H1 (cell line): ENCODE measurements around the gene FAM219A. TPM values are rescaled to one million over a fixed set of nuclear protein-coding genes. Genes with fewer than 3 reads are reported as not detected.

Source experiments
- BRCA1 ChIP-seq: IDR thresholded peaks from 2 replicates; pipeline ENCODE4 v1.6.1; 2012; ENCODE audit warnings: low read depth, low read length, improper control_type of control experiment
- CHD7 ChIP-seq: fragments of 300-600 bp; sonication (generic); IDR thresholded peaks from 2 replicates; pipeline ENCODE4 v1.7.1; 2012; ENCODE audit warnings: low read length, moderate library complexity, mild to moderate bottlenecking, inconsistent platforms; ENCODE audit not compliant: insufficient replicate concordance
- CTCF ChIP-seq, 3 experiments: IDR thresholded peaks; 1 replicate in 2 of 3; 2 replicates in 1 of 3; pipeline versions ENCODE4 v1.5.1 to v1.6.1; 2011; ENCODE audit warnings: low read length in 3 of 3, mild to moderate bottlenecking in 3 of 3, inconsistent platforms in 2 of 3, low read depth in 1 of 3, moderate library complexity in 1 of 3; ENCODE audit not compliant: insufficient read depth in 1 of 3; ENCODE audit errors: control extremely low read depth in 1 of 3
- GTF2F1 ChIP-seq: IDR thresholded peaks from 2 replicates; pipeline ENCODE4 v1.6.1; 2012; ENCODE audit warnings: low read depth, low read length, improper control_type of control experiment, borderline replicate concordance
- KDM4A ChIP-seq: IDR thresholded peaks from one replicate; pipeline ENCODE4 v1.7.1; 2012; ENCODE audit warnings: low read depth, mild to moderate bottlenecking, moderate library complexity, low read length, inconsistent platforms; ENCODE audit not compliant: severe bottlenecking
- SAP30 ChIP-seq: fragments of 300-600 bp; sonication (generic); IDR thresholded peaks from 2 replicates; pipeline ENCODE4 v1.7.1; 2012; ENCODE audit warnings: low read length, moderate library complexity, mild to moderate bottlenecking, inconsistent platforms; ENCODE audit not compliant: insufficient read depth, insufficient replicate concordance
- TEAD4 ChIP-seq: IDR thresholded peaks from 2 replicates; pipeline ENCODE4 v1.6.1; 2012; ENCODE audit warnings: low read depth, low read length, inconsistent platforms, mixed read lengths
- polyA plus RNA-seq, 7 experiments: library from polyadenylated mRNA; depleted of rRNA in 3 of 7; stranded (reverse) in 5 of 7; unstranded in 2 of 7; fragments of >200 nt in 5 of 7; fragments of 200-250 nt in 2 of 7; gene quantifications; 1 replicate in 5 of 7; 2 replicates in 1 of 7; 4 replicates in 1 of 7; pipeline versions ENCODE4 v1.2.1 to v1.2.3, GENCODE V29; 2011 to 2013; ENCODE audit warnings: missing spikeins in 2 of 7, mixed read lengths in 2 of 7
- total RNA-seq: library from RNA; stranded (reverse); fragmentation: NEBNext Ultra II Directional; extraction: Animal tissue kit (Norgen Biotek cat#: 25700); gene quantifications from 2 replicates; pipeline ENCODE4 v1.2.1, GENCODE V29; 2021

The FAM219A gene
- total and polyA plus RNA-seq, 2 of the 8 experiments (the other 6 are each of a cell fraction or from before 2014, with no cell fraction given): 7.7 to 10.4 TPM

- TF ChIP-seq CHD7: no peak
- TF ChIP-seq BRCA1: no peak
- TF ChIP-seq TEAD4: peak; percentile 61; the same call in 1 of the 2 replicates
- TF ChIP-seq CTCF (IDR thresholded peaks at IDR 0.05; ENCODE audit: control extremely low read depth in 1 of 3, insufficient read depth in 1 of 3, low read depth in 1 of 3, low read length in 3 of 3): peak; percentile 12 to 24 (median 13); a peak in 3 of 4 replicates
- TF ChIP-seq SAP30: no peak
- no peak for TF ChIP-seq KDM4A
- no peak for TF ChIP-seq GTF2F1
- TF ChIP-seq, all 59 proteins: peak for 3
Observed at GRCh38 chr9:34426347-34427074, 31.9 kb downstream of the FAM219A start (continued).
